Astrocyte (in vitro differentiated cells and primary cell): ENCODE measurements around the gene NAALADL1. TPM values are rescaled to one million over a fixed set of nuclear protein-coding genes. Genes with fewer than 3 reads are reported as not detected.

Experiments
- DNase-seq: peaks from one replicate; pipeline ENCODE4 v3.0.0-alpha.2; 2010; ENCODE audit warnings: low read depth
- FAIRE-seq: peaks from 2 replicates; lab custom pipeline; 2011; peaks lifted over from hg19 to GRCh38; lab: Jason Lieb, UNC
- H2AFZ ChIP-seq: 2 replicates; pipeline ENCODE4 v1.6.0; 2012; ENCODE audit warnings: low read depth, low read length, inconsistent platforms
- H3K27ac ChIP-seq: 2 replicates; pipeline ENCODE4 v1.5.1; 2011; ENCODE audit warnings: low read depth, low read length, inconsistent platforms
- H3K27me3 ChIP-seq: 2 replicates; pipeline ENCODE4 v1.6.0; 2011; ENCODE audit warnings: low read length, inconsistent platforms; ENCODE audit not compliant: insufficient read depth
- H3K36me3 ChIP-seq: 2 replicates; pipeline ENCODE4 v1.5.1; 2011; ENCODE audit warnings: low read length, inconsistent platforms; ENCODE audit not compliant: insufficient read depth
- H3K4me1 ChIP-seq: 2 replicates; pipeline ENCODE4 v1.5.1; 2011; ENCODE audit warnings: low read length, inconsistent platforms; ENCODE audit not compliant: insufficient read depth
- H3K4me2 ChIP-seq: 2 replicates; pipeline ENCODE4 v1.6.0; 2012; ENCODE audit warnings: low read length, inconsistent platforms
- H3K4me3 ChIP-seq: 2 replicates; pipeline ENCODE4 v1.5.1; 2011; ENCODE audit warnings: low read depth, mild to moderate bottlenecking, low read length, inconsistent platforms; ENCODE audit not compliant: insufficient read depth
- H3K79me2 ChIP-seq: 2 replicates; pipeline ENCODE4 v1.6.0; 2012; ENCODE audit warnings: mild to moderate bottlenecking, low read length, inconsistent platforms; ENCODE audit not compliant: insufficient read depth
- H3K9ac ChIP-seq: 2 replicates; pipeline ENCODE4 v1.6.0; 2012; ENCODE audit warnings: mild to moderate bottlenecking, low read length, inconsistent platforms
- H3K9me3 ChIP-seq: 2 replicates; pipeline ENCODE4 v1.5.1; 2012; ENCODE audit warnings: low read depth, mild to moderate bottlenecking, low read length, inconsistent platforms; ENCODE audit not compliant: insufficient read depth
- H4K20me1 ChIP-seq: 2 replicates; pipeline ENCODE4 v1.6.0; 2012; ENCODE audit warnings: low read length, inconsistent platforms; ENCODE audit not compliant: insufficient read depth
- H3K27ac Mint-ChIP-seq: one replicate; pipeline ENCODE4 v1.8.0; 2021; ENCODE audit warnings: mild to moderate bottlenecking, mixed read lengths; ENCODE audit not compliant: unreplicated experiment
- H3K27me3 Mint-ChIP-seq: one replicate; pipeline ENCODE4 v1.8.0; 2021; ENCODE audit warnings: low read depth, mixed read lengths; ENCODE audit not compliant: unreplicated experiment
- H3K36me3 Mint-ChIP-seq: one replicate; pipeline ENCODE4 v1.8.0; 2021; ENCODE audit warnings: low read depth, mixed read lengths; ENCODE audit not compliant: unreplicated experiment
- H3K4me1 Mint-ChIP-seq: one replicate; pipeline ENCODE4 v1.8.0; 2021; ENCODE audit warnings: low read depth, mixed read lengths; ENCODE audit not compliant: unreplicated experiment
- H3K4me3 Mint-ChIP-seq: one replicate; pipeline ENCODE4 v1.8.0; 2021; ENCODE audit warnings: mild to moderate bottlenecking, moderate library complexity, mixed read lengths; ENCODE audit not compliant: unreplicated experiment
- H3K9me3 Mint-ChIP-seq: one replicate; pipeline ENCODE4 v1.8.0; 2021; ENCODE audit warnings: mild to moderate bottlenecking, mixed read lengths; ENCODE audit not compliant: unreplicated experiment
- EZH2 ChIP-seq: IDR thresholded peaks from 2 replicates; pipeline ENCODE4 v1.6.1; 2012; ENCODE audit warnings: mild to moderate bottlenecking, low read length, inconsistent platforms; ENCODE audit not compliant: insufficient read depth
- total RNA-seq: library from RNA; stranded (reverse); gene quantifications from 2 replicates; pipeline ENCODE4 v1.2.1, GENCODE V29; 2021
- TF ChIP-seq, protein P1 (sequence below): IDR thresholded peaks from 2 replicates; pipeline ENCODE4 v1.5.1; 2011; ENCODE audit warnings: low read depth, mild to moderate bottlenecking, inconsistent platforms, low read length, moderate library complexity; ENCODE audit not compliant: insufficient read depth

Gene NAALADL1
- total RNA-seq, 1 donor from 2014 or later = not detected

DNA sequence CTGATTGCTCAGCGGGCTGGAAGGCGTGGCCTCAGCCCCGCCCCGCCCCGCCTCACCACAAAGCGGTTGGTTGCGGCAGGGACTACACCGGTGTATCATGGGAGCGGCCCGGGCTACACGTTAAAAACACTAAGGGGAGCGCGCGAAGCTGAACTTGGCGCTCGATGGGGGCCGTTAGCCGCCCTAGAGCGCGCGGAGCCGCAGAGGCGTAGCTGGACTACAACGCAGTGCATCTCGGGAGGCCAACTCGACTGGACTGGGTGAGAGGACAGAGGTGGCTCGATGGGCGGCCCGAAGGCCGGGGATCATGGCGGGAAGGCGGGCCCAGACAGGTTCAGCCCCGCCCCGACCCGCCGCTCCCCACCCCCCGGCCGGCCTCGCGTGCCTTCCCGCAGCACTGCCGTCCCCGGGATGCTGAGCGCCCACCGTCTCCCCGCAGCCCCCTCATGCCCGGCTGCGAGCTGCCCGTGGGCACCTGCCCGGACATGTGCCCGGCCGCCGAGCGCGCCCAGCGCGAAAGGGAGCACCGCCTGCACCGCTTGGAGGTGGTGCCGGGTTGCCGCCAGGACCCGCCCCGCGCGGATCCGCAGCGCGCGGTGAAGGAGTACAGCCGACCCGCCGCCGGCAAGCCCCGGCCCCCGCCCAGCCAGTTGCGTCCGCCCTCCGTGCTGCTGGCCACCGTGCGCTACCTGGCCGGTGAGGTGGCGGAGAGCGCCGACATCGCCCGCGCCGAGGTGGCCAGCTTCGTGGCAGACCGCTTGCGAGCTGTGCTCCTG, 17.3 kb downstream of the NAALADL1 start, which contains the start of gene SAC3D1:
TSS of gene SAC3D1 (plus strand) at position 364 of the 776 bp plus-strand sequence. CDS start at position 447, 83 bp downstream.
- Mint-ChIP-seq H3K36me3 (peaks cover 3% of the 10 kb centered on the region), H3K9me3 (no peaks in the 10 kb centered on the region), H3K27ac (peak within 1 kb of the TSS; percentile 62), H3K4me1 (peaks cover 4% of the 10 kb centered on the region), H3K27me3 (no peaks in the 10 kb centered on the region), H3K4me3 (peak within 1 kb of the TSS; percentile 93)
- peaks cover 12% of the 10 kb centered on the region for H3K79me2 ChIP-seq
- H4K20me1 ChIP-seq = peaks cover 16% of the 10 kb centered on the region
- H3K4me1 ChIP-seq = peaks cover 3% of the 10 kb centered on the region
- peak within 1 kb of the TSS; percentile 82 for H3K9ac ChIP-seq
- H3K27ac ChIP-seq = peak within 1 kb of the TSS; percentile 78
- peak within 1 kb of the TSS; percentile 75 for H3K4me3 ChIP-seq
- peak within 1 kb of the TSS; percentile 95 for H3K4me2 ChIP-seq
- H2AFZ ChIP-seq = peak within 1 kb of the TSS; percentile 92
- H3K36me3 ChIP-seq = peaks cover 4% of the 10 kb centered on the region
- no peaks in the 10 kb centered on the region for H3K9me3 ChIP-seq
- H3K27me3 ChIP-seq = no peaks in the 10 kb centered on the region
- peak; percentile 89 for DNase-seq
- no peak for TF ChIP-seq EZH2
- TF ChIP-seq, protein P1, sequence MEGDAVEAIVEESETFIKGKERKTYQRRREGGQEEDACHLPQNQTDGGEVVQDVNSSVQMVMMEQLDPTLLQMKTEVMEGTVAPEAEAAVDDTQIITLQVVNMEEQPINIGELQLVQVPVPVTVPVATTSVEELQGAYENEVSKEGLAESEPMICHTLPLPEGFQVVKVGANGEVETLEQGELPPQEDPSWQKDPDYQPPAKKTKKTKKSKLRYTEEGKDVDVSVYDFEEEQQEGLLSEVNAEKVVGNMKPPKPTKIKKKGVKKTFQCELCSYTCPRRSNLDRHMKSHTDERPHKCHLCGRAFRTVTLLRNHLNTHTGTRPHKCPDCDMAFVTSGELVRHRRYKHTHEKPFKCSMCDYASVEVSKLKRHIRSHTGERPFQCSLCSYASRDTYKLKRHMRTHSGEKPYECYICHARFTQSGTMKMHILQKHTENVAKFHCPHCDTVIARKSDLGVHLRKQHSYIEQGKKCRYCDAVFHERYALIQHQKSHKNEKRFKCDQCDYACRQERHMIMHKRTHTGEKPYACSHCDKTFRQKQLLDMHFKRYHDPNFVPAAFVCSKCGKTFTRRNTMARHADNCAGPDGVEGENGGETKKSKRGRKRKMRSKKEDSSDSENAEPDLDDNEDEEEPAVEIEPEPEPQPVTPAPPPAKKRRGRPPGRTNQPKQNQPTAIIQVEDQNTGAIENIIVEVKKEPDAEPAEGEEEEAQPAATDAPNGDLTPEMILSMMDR = no peak
- FAIRE-seq = no peak

DNA sequence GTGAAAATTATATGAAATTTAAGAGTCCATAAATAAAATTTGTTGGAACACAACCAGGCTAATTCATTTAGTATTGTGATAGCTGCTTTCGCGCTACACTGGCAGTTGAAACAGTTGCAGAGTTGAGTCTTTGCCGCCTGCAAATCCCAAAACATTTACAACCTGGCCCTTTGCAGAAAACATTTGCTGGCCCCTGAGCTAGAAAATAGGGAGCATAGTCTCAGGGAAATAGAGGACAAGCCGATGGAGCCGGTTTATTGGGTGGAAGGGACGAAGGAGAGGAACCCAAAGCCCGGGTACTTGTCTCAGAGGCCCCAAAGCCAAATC, 17.9 kb downstream of the NAALADL1 start:
- DNase-seq (no peak), FAIRE-seq (no peak)
- no peak overlapping the region for H3K27ac Mint-ChIP-seq
- H3K4me1 ChIP-seq = peaks cover 3% of the 10 kb centered on the region
- TF ChIP-seq, protein P1 = no peak
- no peak for TF ChIP-seq EZH2
- H2AFZ ChIP-seq = peak overlapping the region; percentile 92
- peak overlapping the region; percentile 78 for H3K27ac ChIP-seq
- peak overlapping the region; percentile 90 for H3K4me3 Mint-ChIP-seq
- H3K9me3 Mint-ChIP-seq = no peaks in the 10 kb centered on the region
- H3K27me3 Mint-ChIP-seq = no peaks in the 10 kb centered on the region
- H3K4me1 Mint-ChIP-seq = peaks cover 4% of the 10 kb centered on the region
- peaks cover 16% of the 10 kb centered on the region for H4K20me1 ChIP-seq
- H3K4me3 ChIP-seq = peak overlapping the region; percentile 75
- H3K9ac ChIP-seq = peak overlapping the region; percentile 82
- H3K36me3 Mint-ChIP-seq = peaks cover 3% of the 10 kb centered on the region
- H3K36me3 ChIP-seq = peaks cover 4% of the 10 kb centered on the region
- H3K9me3 ChIP-seq = no peaks in the 10 kb centered on the region
- H3K79me2 ChIP-seq = peaks cover 12% of the 10 kb centered on the region
- H3K27me3 ChIP-seq = no peaks in the 10 kb centered on the region
- peak overlapping the region; percentile 95 for H3K4me2 ChIP-seq

DNA sequence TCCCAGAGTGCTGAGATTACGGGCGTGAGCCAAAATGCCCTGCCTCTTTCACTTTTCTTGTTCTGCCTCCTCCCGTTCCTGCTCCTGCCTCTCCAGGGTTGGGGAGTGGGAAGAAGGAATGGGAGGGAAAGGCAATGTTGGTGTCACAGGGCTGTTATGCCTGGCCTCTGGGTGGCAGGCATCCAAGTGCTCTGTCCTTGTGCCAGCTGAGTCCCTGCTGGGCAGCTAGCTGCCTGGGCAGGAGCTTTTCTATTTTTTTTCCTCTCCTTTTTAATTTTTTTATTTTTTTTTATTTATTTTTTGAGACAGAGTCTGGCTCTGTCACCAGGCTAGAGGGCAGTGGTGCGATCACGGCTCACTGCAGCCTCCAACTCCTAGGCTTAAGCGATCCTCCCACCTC, 21.4 kb downstream of the NAALADL1 start:
- H3K36me3 Mint-ChIP-seq = peaks cover 7% of the 10 kb centered on the region
- H3K4me1 Mint-ChIP-seq = peaks cover 2% of the 10 kb centered on the region
- H3K4me3 Mint-ChIP-seq = no peak overlapping the region
- no peaks in the 10 kb centered on the region for H3K9me3 Mint-ChIP-seq
- H2AFZ ChIP-seq = no peak overlapping the region
- peaks cover 3% of the 10 kb centered on the region for H3K79me2 ChIP-seq
- no peak overlapping the region for H3K27ac ChIP-seq
- H3K4me1 ChIP-seq = peaks cover 3% of the 10 kb centered on the region
- H3K36me3 ChIP-seq = peaks cover 7% of the 10 kb centered on the region
- FAIRE-seq (no peak), DNase-seq (no peak)
- H3K4me3 ChIP-seq = no peak overlapping the region
- H3K9ac ChIP-seq = no peak overlapping the region
- no peak for TF ChIP-seq EZH2
- TF ChIP-seq, protein P1 = no peak
- H3K27ac Mint-ChIP-seq = no peak overlapping the region
- no peaks in the 10 kb centered on the region for H3K9me3 ChIP-seq
- no peaks in the 10 kb centered on the region for H3K27me3 ChIP-seq
- H4K20me1 ChIP-seq = no peaks in the 10 kb centered on the region
- no peaks in the 10 kb centered on the region for H3K27me3 Mint-ChIP-seq
- H3K4me2 ChIP-seq = no peak overlapping the region
